NT2/D1 (cell line): ENCODE data around the gene TBC1D9B.

Source experiments
- DNase-seq: peaks from one replicate; pipeline ENCODE4 v3.0.0-alpha.2; 2011; ENCODE audit warnings: low read depth, low spot score
- H3K27me3 ChIP-seq: 2 replicates; pipeline ENCODE4 v1.6.0; 2011; ENCODE audit warnings: mild to moderate bottlenecking; ENCODE audit not compliant: insufficient read length, insufficient read depth
- H3K36me3 ChIP-seq: 2 replicates; pipeline ENCODE4 v1.6.1; 2011; ENCODE audit warnings: mild to moderate bottlenecking, low read length, mixed read lengths; ENCODE audit not compliant: insufficient read depth, insufficient read length
- H3K4me1 ChIP-seq: 2 replicates; pipeline ENCODE4 v1.5.1; 2011; ENCODE audit not compliant: insufficient read depth, insufficient read length
- H3K4me3 ChIP-seq: 2 replicates; pipeline ENCODE4 v1.5.1; 2011; ENCODE audit warnings: low read depth; ENCODE audit not compliant: insufficient read length
- H3K9ac ChIP-seq: 2 replicates; pipeline ENCODE4 v1.6.0; 2011; ENCODE audit warnings: low read depth; ENCODE audit not compliant: insufficient read length
- H3K9me3 ChIP-seq: 2 replicates; pipeline ENCODE4 v1.5.1; 2011; ENCODE audit warnings: mild to moderate bottlenecking, low read length; ENCODE audit not compliant: insufficient read depth
- SUZ12 ChIP-seq: IDR thresholded peaks from 2 replicates; pipeline ENCODE4 v1.6.1; 2011; ENCODE audit not compliant: insufficient read length, insufficient read depth; ENCODE audit errors: extremely low read depth
- YY1 ChIP-seq: IDR thresholded peaks from 2 replicates; pipeline ENCODE4 v1.6.1; 2011; ENCODE audit not compliant: insufficient read length, insufficient read depth
- ZNF274 ChIP-seq: IDR thresholded peaks from 2 replicates; pipeline ENCODE4 v1.6.1; 2011; ENCODE audit warnings: mild to moderate bottlenecking, low read depth, low read length

TBC1D9B gene

DNA sequence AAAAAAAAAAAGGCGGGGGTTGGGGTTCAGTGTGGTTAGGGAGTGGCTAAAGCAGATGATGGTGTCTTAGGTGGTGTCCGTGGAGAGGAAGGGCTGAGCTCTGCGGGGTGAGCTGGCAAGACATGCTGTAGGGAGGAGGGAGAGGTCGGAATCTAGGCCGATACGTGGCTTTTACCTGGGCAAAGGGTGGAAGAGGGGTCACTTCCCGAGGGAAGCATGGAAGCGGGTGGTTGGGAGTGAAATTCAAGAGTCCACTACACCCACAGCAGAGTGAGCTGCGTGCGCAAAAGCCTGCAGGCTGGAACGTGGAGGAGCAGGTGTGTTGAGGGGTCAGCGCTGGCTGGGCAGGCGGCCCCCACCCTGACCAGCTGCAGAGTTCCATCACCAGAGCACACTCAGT is 17.8 kb downstream of the TBC1D9B start:
- H3K36me3 ChIP-seq, result peaks cover 92% of the 10 kb centered on the region
- no peak for DNase-seq
- TF ChIP-seq YY1, result no peak
- no peak for TF ChIP-seq SUZ12
- no peak for TF ChIP-seq ZNF274
- H3K27me3 ChIP-seq, result no peaks in the 10 kb centered on the region
- no peak overlapping the region for H3K4me3 ChIP-seq
- no peaks in the 10 kb centered on the region for H3K4me1 ChIP-seq
- H3K9me3 ChIP-seq, result no peaks in the 10 kb centered on the region; the same call in 1 of the 2 replicates
- H3K9ac ChIP-seq, result no peak overlapping the region

DNA sequence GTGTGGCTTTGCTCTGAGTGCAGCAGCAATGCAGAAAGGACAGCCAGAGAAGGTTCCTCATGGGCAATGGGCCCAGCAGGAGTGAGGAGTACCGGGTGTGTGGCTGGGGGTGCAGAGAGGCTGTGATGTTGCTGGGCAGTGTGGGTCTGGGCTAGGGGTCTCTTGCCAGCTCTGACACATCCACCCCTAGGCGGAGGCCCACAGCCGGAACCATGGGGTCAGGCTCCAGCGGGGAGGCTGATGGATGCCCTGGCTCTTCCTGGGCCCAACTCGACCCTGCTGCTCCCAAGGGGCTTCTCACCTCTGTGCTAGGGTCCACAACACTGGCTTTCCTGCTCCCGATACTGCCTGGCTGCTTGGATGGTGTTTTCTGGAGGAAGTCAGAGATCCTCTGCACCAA is 19.9 kb downstream of the TBC1D9B start:
- H3K9me3 ChIP-seq, result peaks cover 20% of the 10 kb centered on the region
- no peak overlapping the region for H3K9ac ChIP-seq
- H3K27me3 ChIP-seq, result no peaks in the 10 kb centered on the region
- peaks cover 88% of the 10 kb centered on the region for H3K36me3 ChIP-seq
- DNase-seq, result no peak
- no peak overlapping the region for H3K4me3 ChIP-seq
- TF ChIP-seq ZNF274, result no peak
- TF ChIP-seq YY1, result no peak
- no peak for TF ChIP-seq SUZ12
- no peaks in the 10 kb centered on the region for H3K4me1 ChIP-seq

DNA sequence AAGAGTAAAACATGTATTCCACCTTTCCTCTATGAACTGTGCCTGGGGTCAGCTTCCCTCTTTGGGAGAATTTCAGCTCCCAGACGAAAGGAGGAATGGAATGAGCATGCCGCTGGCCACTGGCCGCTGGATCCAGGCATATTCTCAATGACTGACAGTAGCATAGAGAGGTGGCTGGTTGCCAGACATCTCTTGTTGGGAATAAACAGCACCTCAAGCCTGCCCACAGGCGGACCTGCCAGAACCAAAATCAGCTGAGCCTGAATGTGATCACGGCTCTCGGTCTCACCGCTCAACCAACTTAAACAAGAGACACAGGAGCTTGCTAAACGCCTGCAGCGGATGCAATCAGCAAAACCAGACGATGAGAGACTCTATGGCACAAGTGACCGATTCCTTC is 20.6 kb downstream of the TBC1D9B start:
- TF ChIP-seq YY1 (no peak), SUZ12 (no peak), ZNF274 (no peak)
- Histone ChIP-seq H3K4me1 (no peaks in the 10 kb centered on the region), H3K36me3 (peaks cover 88% of the 10 kb centered on the region), H3K4me3 (no peak overlapping the region), H3K9me3 (peaks cover 27% of the 10 kb centered on the region), H3K27me3 (no peaks in the 10 kb centered on the region), H3K9ac (no peak overlapping the region)
- DNase-seq, result no peak

DNA sequence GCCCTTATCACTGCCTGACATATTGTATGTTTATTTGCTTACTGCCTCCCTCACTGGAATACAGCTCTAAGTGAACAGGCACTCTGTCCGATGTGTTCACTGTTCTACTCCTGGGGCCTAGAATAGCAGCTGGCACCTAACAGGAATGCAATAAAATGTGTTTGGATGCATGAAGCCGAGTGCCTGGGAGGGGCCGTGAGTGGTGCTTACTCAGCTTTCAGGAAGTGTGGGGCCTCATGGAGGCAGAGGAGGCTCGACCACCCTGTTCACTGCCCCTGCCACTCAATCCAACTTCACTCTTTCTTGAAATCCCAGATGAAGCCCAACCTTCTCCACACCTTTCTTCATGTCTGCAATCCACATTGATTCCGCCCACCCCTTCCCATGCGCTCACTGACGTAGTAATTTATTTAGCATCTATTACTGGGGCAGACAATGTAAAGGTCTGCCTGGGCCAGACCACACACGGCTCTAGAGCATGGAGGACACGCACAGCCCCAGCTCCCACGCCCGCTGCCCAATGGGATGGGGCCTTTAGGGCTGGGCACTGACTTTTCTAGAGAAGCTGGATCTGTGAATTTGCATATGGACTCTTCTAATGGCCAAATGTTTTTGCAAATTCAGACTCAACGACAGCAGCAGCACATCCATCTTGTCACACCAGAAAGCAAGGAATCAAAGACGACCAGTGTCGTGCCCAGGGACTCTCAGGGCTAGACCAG is 21.3 kb downstream of the TBC1D9B start:
- H3K9ac ChIP-seq, result no peak overlapping the region
- no peaks in the 10 kb centered on the region for H3K27me3 ChIP-seq
- H3K4me1 ChIP-seq, result no peaks in the 10 kb centered on the region
- TF ChIP-seq SUZ12 (no peak), YY1 (no peak), ZNF274 (no peak)
- peaks cover 81% of the 10 kb centered on the region for H3K36me3 ChIP-seq
- no peak overlapping the region for H3K4me3 ChIP-seq
- no peak for DNase-seq
- peaks cover 27% of the 10 kb centered on the region for H3K9me3 ChIP-seq

DNA sequence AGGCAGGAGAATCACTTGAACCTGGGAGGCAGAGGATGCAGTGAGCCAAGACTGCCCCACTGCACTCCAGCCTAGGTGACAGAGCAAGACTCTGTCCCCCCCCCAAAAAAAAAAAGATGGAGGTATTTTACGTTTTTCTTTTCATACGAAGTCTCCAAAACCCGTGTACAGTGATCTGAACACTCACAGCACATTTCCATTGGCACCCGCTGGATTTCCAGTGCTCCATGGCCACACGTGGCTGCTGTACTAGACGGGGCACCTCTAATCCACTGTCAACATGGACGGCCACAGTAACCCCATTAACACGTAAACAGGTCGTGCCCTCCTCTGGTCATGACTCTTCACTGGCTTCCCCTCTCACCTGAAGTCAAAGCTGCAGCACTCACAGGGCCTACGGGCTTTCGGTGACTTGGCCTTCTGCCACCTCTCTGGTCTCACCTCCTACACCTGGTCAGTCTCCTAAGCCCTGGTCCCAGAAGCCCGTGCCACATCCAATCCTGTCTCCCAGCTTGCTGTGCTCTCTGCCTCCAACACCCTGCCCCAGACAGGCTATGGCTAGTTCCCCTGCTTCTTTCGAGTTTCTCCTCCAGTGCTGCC is 22.1 kb downstream of the TBC1D9B start:
- TF ChIP-seq ZNF274 (no peak), YY1 (no peak), SUZ12 (no peak)
- H3K4me1 ChIP-seq, result no peaks in the 10 kb centered on the region
- peaks cover 27% of the 10 kb centered on the region for H3K9me3 ChIP-seq
- H3K4me3 ChIP-seq, result no peak overlapping the region
- H3K9ac ChIP-seq, result no peak overlapping the region
- H3K27me3 ChIP-seq, result no peaks in the 10 kb centered on the region
- H3K36me3 ChIP-seq, result peaks cover 77% of the 10 kb centered on the region
- DNase-seq, result no peak

DNA sequence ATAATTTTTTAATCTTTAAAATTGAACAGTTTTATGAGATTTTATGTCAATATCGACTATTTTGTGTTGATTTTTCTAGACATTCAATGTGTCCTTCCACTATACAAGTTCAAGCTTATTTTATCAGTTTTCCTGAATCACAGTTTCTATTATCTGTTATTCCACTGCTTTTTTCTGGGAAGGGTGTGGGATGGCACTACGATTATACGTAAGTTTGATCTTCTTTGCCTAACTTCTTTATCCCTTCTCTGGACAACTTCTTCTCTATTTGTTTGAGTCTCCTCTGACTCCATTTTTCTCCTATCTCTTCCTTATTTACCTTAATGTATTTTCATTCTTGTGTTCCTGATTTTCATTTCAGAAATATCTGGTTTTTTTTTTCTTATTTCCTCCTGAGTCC is 24.5 kb downstream of the TBC1D9B start:
- Histone ChIP-seq H3K9ac (no peak overlapping the region), H3K27me3 (no peaks in the 10 kb centered on the region), H3K4me1 (no peaks in the 10 kb centered on the region), H3K9me3 (peaks cover 27% of the 10 kb centered on the region), H3K4me3 (no peak overlapping the region), H3K36me3 (peaks cover 76% of the 10 kb centered on the region)
- TF ChIP-seq ZNF274 (no peak), YY1 (no peak), SUZ12 (no peak)
- no peak for DNase-seq

DNA sequence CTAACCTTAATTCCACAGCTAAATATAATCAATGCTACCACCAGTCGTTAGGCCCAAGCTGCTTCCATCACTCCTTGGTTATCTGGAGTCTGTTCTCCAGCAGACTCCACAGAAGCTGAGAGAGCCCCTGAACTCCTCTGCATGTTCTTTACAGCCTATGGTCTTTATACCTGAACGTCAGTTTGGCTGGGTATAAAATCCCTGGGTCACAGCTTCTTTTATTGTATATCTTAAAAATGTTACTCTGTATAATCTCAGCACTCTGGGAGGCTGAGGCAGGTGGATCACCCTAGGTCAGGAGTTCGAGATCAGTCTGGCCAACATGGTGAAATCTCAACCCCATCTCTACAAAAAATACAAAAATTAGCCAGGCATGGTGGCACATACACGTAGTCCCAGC is 25.4 kb downstream of the TBC1D9B start:
- H3K9ac ChIP-seq, result no peak overlapping the region
- H3K36me3 ChIP-seq, result peaks cover 75% of the 10 kb centered on the region

More for the DNA sequence above, 25.4 kb downstream of the TBC1D9B start:
- no peaks in the 10 kb centered on the region for H3K27me3 ChIP-seq
- no peak for TF ChIP-seq ZNF274
- TF ChIP-seq SUZ12, result no peak
- no peak for TF ChIP-seq YY1
- H3K4me1 ChIP-seq, result no peaks in the 10 kb centered on the region
- no peak for DNase-seq
- no peak overlapping the region for H3K4me3 ChIP-seq
- peaks cover 27% of the 10 kb centered on the region for H3K9me3 ChIP-seq
